Endothelial cell of umbilical vein (primary cell): Measurements from ENCODE around the gene MAST4.

Experiments used
- CTCF ChIP-seq, 2 donors: IDR thresholded peaks; 1 replicate in 1 of 2; 2 replicates in 1 of 2; pipeline ENCODE4 v1.5.1; 2011; ENCODE audit warnings: low read length in 2 of 2, mild to moderate bottlenecking in 2 of 2, moderate library complexity in 2 of 2, control low read depth in 1 of 2, inconsistent platforms in 1 of 2, low read depth in 1 of 2; ENCODE audit not compliant: insufficient read depth in 1 of 2; ENCODE audit errors: extremely low read depth in 1 of 2
- EZH2 ChIP-seq: IDR thresholded peaks from 2 replicates; pipeline ENCODE4 v1.6.1; 2012; ENCODE audit warnings: borderline replicate concordance, low read depth, mild to moderate bottlenecking, moderate library complexity, low read length, inconsistent platforms; ENCODE audit not compliant: severe bottlenecking
- POLR2A ChIP-seq: IDR thresholded peaks from 2 replicates; pipeline ENCODE4 v1.6.1; 2012; ENCODE audit warnings: low read depth, mild to moderate bottlenecking, control low read depth, low read length

GRCh38 chr5:67085616-67086015 lies 489.4 kb downstream of the MAST4 start:
- TF ChIP-seq EZH2: no peak
- TF ChIP-seq CTCF (IDR thresholded peaks at IDR 0.05; ENCODE audit: extremely low read depth in 1 of 2, insufficient read depth in 1 of 2, low read depth in 1 of 2, low read length in 2 of 2): no peak
- TF ChIP-seq POLR2A: no peak
